Measurements from ENCODE around the gene INPP5A. TPM values are rescaled to one million over a fixed set of nuclear protein-coding genes. Genes with fewer than 3 reads are reported as not detected.

INPP5A gene
- total and polyA plus RNA-seq, 9 of the 15 experiments (the other 6 are each of a cell fraction or from before 2014, with no cell fraction given): 0.66 to 11.6 (median 7.7) TPM

DNA sequence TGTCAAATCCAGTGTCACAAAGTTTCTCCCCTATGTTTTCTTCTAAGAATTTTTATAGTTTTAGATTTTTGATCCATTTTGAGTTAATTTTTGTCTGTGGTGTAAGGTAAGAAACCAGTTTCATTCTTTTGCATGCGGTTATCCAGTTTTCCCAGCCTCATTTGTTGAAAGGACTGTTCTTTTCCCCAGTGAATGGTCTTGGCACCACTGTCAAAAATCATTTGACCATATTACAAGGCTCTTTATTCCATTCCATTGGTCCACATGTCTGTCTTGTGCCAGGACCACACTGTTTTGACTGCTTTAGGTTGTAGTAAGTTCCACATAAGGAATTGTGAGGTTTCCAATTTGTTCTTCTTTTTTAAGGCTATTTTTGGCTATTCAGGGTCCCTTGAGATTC is 64.0 kb downstream of the INPP5A start:
- Histone ChIP-seq H3K9me1 (ENCODE audit: control insufficient read depth, insufficient read depth, low read length) (no peaks in the 10 kb centered on the region), H3K79me2 (ENCODE audit: control insufficient read depth, insufficient read depth, low read length) (no peaks in the 10 kb centered on the region), H3K4me3 (no peak overlapping the region), H4K20me1 (replicated peaks; ENCODE audit: control insufficient read depth, insufficient read depth, low read length) (no peaks in the 10 kb centered on the region), H3K27ac (ENCODE audit: extremely low read depth, low read depth, low read length) (no peak overlapping the region), H3K4me2 (ENCODE audit: insufficient read depth, low read length) (no peak overlapping the region), H3K36me3 (ENCODE audit: control insufficient read depth, insufficient read depth, low read length) (no peaks in the 10 kb centered on the region), H3K4me1 (replicated peaks in 1 of 2; ENCODE audit: control insufficient read depth in 2 of 2, insufficient read depth in 2 of 2, low read length in 2 of 2) (peaks cover 0 to 12% of the 10 kb centered on the region in 2 experiments; a peak in 2 of 5 replicates), H3K9me3 (replicated peaks; ENCODE audit: control insufficient read depth, insufficient read depth, low read depth, low read length) (no peaks in the 10 kb centered on the region), H3K27me3 (ENCODE audit: control insufficient read depth in 2 of 2, insufficient read depth in 2 of 2, low read length in 2 of 2) (no peaks in the 10 kb centered on the region), H2AFZ (ENCODE audit: low read depth, low read length) (no peak overlapping the region), H3K9ac (ENCODE audit: insufficient read depth in 1 of 2, low read depth in 2 of 2, low read length in 2 of 2) (no peak overlapping the region)
- in situ Hi-C loops (cut with MboI) (no loop called here), intact Hi-C loops (cut with micrococcal nuclease) (no loop called here)
- WGBS (ENCODE audit: insufficient coverage, low coverage, missing lambda C conversion rate): 8% methylated on average over 1 of the region's 1 CpG
- ChIA-PET POLR2A (no interaction called here), CTCF (ENCODE audit: low intra/inter-chr PET ratio) (no interaction called here)
- TF ChIP-seq ZC3H8 (IDR thresholded peaks at IDR 0.05): no peak
- TF ChIP-seq ZNF354B (CRISPR knock-in tag; IDR thresholded peaks at IDR 0.05): no peak
- no peak for FAIRE-seq
- ATAC-seq: no peak
- DNase-seq (ENCODE audit: extremely low read depth in 1 of 4, low spot score in 3 of 4): no peak
- no TSS peak for BruUV-seq (replicated peaks)

DNA sequence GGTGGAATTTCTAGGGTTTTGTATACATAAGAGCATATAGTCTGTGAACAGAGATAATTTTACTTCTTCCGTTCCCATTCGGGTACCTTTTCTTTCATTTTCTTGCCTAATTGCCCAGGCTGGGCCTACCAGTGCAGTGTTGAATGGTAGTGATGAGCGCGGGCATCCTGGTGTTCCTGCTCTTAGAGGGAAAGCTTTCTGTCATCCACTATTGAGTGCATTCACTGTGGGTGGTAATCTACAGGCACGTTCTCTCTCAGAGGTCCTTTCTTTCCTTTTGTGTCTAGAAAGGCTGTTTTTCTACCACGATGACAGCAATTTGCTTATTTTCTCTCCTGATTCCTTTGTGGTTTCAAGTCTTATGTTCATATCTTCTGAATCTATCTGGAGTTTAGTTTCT is 65.0 kb downstream of the INPP5A start:
- ChIA-PET CTCF (ENCODE audit: low intra/inter-chr PET ratio) (no interaction called here), POLR2A (no interaction called here)
- 71% methylated on average over 6 of the region's 6 CpGs for WGBS (ENCODE audit: insufficient coverage, low coverage, missing lambda C conversion rate)
- intact Hi-C loops (cut with micrococcal nuclease): no loop called here
- H3K4me1 ChIP-seq (replicated peaks in 1 of 2; ENCODE audit: control insufficient read depth in 2 of 2, insufficient read depth in 2 of 2, low read length in 2 of 2): peaks cover 0 to 22% of the 10 kb centered on the region in 2 experiments; a peak in 2 of 5 replicates
- H3K4me3 ChIP-seq: no peak overlapping the region
- H3K36me3 ChIP-seq (ENCODE audit: control insufficient read depth, insufficient read depth, low read length): no peaks in the 10 kb centered on the region
- in situ Hi-C loops (cut with MboI): no loop called here
- H3K4me2 ChIP-seq (ENCODE audit: insufficient read depth, low read length): no peak overlapping the region
- H3K27me3 ChIP-seq (ENCODE audit: control insufficient read depth in 2 of 2, insufficient read depth in 2 of 2, low read length in 2 of 2): no peaks in the 10 kb centered on the region
- no peak overlapping the region for H3K9ac ChIP-seq (ENCODE audit: insufficient read depth in 1 of 2, low read depth in 2 of 2, low read length in 2 of 2)
- ATAC-seq: no peak
- H3K79me2 ChIP-seq (ENCODE audit: control insufficient read depth, insufficient read depth, low read length): no peaks in the 10 kb centered on the region; the same call in 2 of the 3 replicates
- H2AFZ ChIP-seq (ENCODE audit: low read depth, low read length): no peak overlapping the region
- H4K20me1 ChIP-seq (replicated peaks; ENCODE audit: control insufficient read depth, insufficient read depth, low read length): no peaks in the 10 kb centered on the region
- H3K9me1 ChIP-seq (ENCODE audit: control insufficient read depth, insufficient read depth, low read length): no peaks in the 10 kb centered on the region
- BruUV-seq (replicated peaks): no TSS peak
- no peaks in the 10 kb centered on the region for H3K9me3 ChIP-seq (replicated peaks; ENCODE audit: control insufficient read depth, insufficient read depth, low read depth, low read length)
- DNase-seq (ENCODE audit: extremely low read depth in 1 of 4, low spot score in 3 of 4): no peak
- FAIRE-seq: no peak
- TF ChIP-seq CBFA2T3 (IDR thresholded peaks at IDR 0.05): no peak
- TF ChIP-seq, protein P1, sequence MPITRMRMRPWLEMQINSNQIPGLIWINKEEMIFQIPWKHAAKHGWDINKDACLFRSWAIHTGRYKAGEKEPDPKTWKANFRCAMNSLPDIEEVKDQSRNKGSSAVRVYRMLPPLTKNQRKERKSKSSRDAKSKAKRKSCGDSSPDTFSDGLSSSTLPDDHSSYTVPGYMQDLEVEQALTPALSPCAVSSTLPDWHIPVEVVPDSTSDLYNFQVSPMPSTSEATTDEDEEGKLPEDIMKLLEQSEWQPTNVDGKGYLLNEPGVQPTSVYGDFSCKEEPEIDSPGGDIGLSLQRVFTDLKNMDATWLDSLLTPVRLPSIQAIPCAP (CRISPR knock-in tag; IDR thresholded peaks at IDR 0.05; ENCODE audit: borderline replicate concordance): no peak
- no peak overlapping the region for H3K27ac ChIP-seq (ENCODE audit: extremely low read depth, low read depth, low read length)

Measured in K562 (cell line).